Astrocyte of the spinal cord (primary cell): ENCODE data around the gene FKBP4.
A peak's percentile ranks its signal among the peaks of the same experiment; 100 is the strongest.

Experiments used
- DNase-seq: peaks from one replicate; pipeline ENCODE4 v3.0.0; 2011; ENCODE audit warnings: low read depth, low spot score
- H3K4me3 ChIP-seq: 2 replicates; pipeline ENCODE4 v1.5.1; 2011; ENCODE audit warnings: low read depth, mild to moderate bottlenecking, low read length, moderate library complexity
- CTCF ChIP-seq: IDR thresholded peaks from 2 replicates; pipeline ENCODE4 v1.5.1; 2012; ENCODE audit warnings: low read depth, mild to moderate bottlenecking, low read length, inconsistent platforms
- in situ Hi-C: cut with HindIII; loops from 2 replicates; pipeline ENCODE4 v1.10.0; 2017; ENCODE audit warnings: low sequenced_read_pairs

The FKBP4 gene

DNA sequence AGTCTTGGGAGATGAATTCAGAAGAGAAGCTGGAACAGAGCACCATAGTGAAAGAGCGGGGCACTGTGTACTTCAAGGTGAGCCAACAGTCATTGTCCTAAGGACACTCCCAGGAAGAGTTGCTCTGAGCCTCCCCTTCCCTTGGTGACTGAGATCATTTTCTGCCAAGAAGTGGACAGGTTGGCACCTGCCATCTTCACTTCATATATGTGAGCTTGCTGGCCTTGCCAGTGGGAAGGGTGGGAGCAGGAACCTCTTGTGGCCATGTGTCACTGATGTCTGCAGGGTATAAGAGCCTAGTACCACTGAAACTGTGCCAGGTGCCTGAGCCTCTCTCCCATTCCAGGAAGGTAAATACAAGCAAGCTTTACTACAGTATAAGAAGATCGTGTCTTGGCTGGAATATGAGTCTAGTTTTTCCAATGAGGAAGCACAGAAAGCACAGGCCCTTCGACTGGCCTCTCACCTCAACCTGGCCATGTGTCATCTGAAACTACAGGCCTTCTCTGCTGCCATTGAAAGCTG lies 5.3 kb downstream of the FKBP4 start:
- in situ Hi-C loops = no loop called here
- no peak for TF ChIP-seq CTCF
- H3K4me3 ChIP-seq = no peak overlapping the region
- DNase-seq = no peak

DNA sequence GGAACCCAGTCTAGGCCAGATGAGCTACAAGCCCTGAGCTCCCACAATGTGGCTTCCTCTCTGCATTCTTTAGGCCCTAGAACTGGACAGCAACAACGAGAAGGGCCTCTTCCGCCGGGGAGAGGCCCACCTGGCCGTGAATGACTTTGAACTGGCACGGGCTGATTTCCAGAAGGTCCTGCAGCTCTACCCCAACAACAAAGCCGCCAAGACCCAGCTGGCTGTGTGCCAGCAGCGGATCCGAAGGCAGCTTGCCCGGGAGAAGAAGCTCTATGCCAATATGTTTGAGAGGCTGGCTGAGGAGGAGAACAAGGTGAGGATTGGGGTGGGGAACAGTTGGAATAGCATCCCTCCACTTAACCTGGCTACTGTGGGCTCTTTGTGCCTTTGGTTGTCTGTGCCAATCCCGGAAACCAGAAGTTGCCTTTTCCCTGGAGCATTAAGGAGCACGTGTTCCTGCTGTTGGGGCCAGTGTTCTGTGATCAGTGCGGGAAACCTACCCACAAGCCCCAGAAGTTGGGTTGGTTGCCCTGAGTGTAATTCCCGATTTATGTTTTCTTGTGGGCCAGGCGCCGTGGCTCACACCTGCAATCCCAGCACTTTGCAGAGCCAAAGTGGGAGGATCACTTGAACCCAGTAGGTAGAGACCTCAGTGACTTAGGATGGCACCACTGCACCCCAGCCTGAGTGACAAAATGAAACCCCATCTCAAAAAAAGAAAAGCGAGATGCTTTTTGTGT lies 6.4 kb downstream of the FKBP4 start:
- in situ Hi-C loops = no loop called here

GRCh38 chr12:2803635-2804392 lies 9.0 kb downstream of the FKBP4 start:
- in situ Hi-C loops = no loop called here
- no peak for DNase-seq
- H3K4me3 ChIP-seq = no peak overlapping the region
- no peak for TF ChIP-seq CTCF

More for the DNA sequence above, 6.4 kb downstream of the FKBP4 start:
- no peak for DNase-seq
- no peak for TF ChIP-seq CTCF
- no peak overlapping the region for H3K4me3 ChIP-seq

GRCh38 chr12:2804393-2805142 lies 9.8 kb downstream of the FKBP4 start:
- H3K4me3 ChIP-seq = no peak overlapping the region
- TF ChIP-seq CTCF = no peak
- DNase-seq = peak; percentile 74
- in situ Hi-C loops = no loop called here

- no peak for TF ChIP-seq CTCF
- in situ Hi-C loops = no loop called here
- peak; percentile 45 for DNase-seq
- no peak overlapping the region for H3K4me3 ChIP-seq
Observed at GRCh38 chr12:2805143-2805520, 10.4 kb downstream of the FKBP4 start.

DNA sequence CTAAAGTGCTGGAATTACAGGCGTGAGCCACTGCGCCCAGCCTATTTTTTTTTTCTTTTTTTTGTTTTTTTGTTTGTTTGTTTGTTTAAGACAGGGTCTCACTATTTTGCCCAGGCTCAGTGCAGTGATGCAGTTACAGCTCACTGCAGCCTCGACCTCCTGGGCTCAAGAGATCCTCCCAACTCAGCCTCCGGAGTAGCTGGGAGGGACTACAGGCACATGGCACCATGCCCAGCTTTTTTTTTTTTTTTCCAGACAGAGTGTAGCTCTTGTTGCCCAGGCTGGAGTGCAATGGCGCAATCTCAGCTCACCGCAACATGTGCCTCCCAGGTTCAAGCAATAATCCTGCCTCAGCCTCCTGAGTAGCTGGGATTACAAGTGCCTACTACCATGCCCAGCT lies 11.9 kb downstream of the FKBP4 start:
- in situ Hi-C loops = no loop called here
- TF ChIP-seq CTCF = no peak
- DNase-seq = no peak
- no peak overlapping the region for H3K4me3 ChIP-seq
